Keratinocyte (primary cell): ENCODE measurements around the gene NEK10. TPM values are rescaled to one million over a fixed set of nuclear protein-coding genes. Genes with fewer than 3 reads are reported as not detected.

Experiments
- DNase-seq: peaks from one replicate; pipeline ENCODE4 v3.0.0-alpha.2; 2011; ENCODE audit warnings: low read depth, missing footprints, low spot score
- FAIRE-seq: peaks from 2 replicates; lab custom pipeline; 2011; peaks lifted over from hg19 to GRCh38; lab: Jason Lieb, UNC
- H2AFZ ChIP-seq: 2 replicates; pipeline ENCODE4 v1.6.0; 2012; ENCODE audit warnings: low read length, control low read depth, inconsistent platforms; ENCODE audit not compliant: control insufficient read depth
- H3K27ac ChIP-seq: 2 replicates; pipeline ENCODE4 v1.5.1; 2011; ENCODE audit warnings: low read length; ENCODE audit not compliant: control insufficient read depth, insufficient read depth
- H3K27me3 ChIP-seq: 3 replicates; pipeline ENCODE4 v1.6.0; 2011; ENCODE audit warnings: low read length; ENCODE audit not compliant: control insufficient read depth, insufficient read depth; ENCODE audit errors: extremely low read depth
- H3K36me3 ChIP-seq, 2 experiments: 2 replicates in 1 of 2; 3 replicates in 1 of 2; pipeline ENCODE4 v1.5.1; 2011; ENCODE audit warnings: low read length in 2 of 2, mild to moderate bottlenecking in 1 of 2; ENCODE audit not compliant: control insufficient read depth in 2 of 2, insufficient read depth in 2 of 2; ENCODE audit errors: extremely low read depth in 1 of 2
- H3K4me1 ChIP-seq: 3 replicates; pipeline ENCODE4 v1.5.1; 2011; ENCODE audit warnings: low read length; ENCODE audit not compliant: control insufficient read depth, insufficient read depth; ENCODE audit errors: extremely low read depth
- H3K4me2 ChIP-seq: 3 replicates; pipeline ENCODE4 v1.6.0; 2011; ENCODE audit warnings: low read depth, low read length; ENCODE audit not compliant: control insufficient read depth, insufficient read depth; ENCODE audit errors: extremely low read depth
- H3K4me3 ChIP-seq, 3 experiments: fragments of 200-600 bp in 1 of 3; sonication (generic) in 1 of 3; 2 replicates in 2 of 3; 3 replicates in 1 of 3; pipeline ENCODE4 v1.5.1; 2011 to 2016; ENCODE audit warnings: low read length in 3 of 3, mild to moderate bottlenecking in 3 of 3, control low read depth in 2 of 3, inconsistent platforms in 1 of 3, low read depth in 1 of 3, mixed read lengths in 1 of 3, mixed run types in 1 of 3, moderate library complexity in 1 of 3; ENCODE audit not compliant: control insufficient read depth in 2 of 3, insufficient read depth in 2 of 3; ENCODE audit errors: extremely low read depth in 1 of 3
- H3K79me2 ChIP-seq: 2 replicates; pipeline ENCODE4 v1.6.0; 2012; ENCODE audit warnings: low read length; ENCODE audit not compliant: control insufficient read depth, insufficient read depth
- H3K9ac ChIP-seq: 3 replicates; pipeline ENCODE4 v1.6.0; 2011; ENCODE audit warnings: low read length; ENCODE audit not compliant: control insufficient read depth, insufficient read depth; ENCODE audit errors: extremely low read depth
- H3K9me1 ChIP-seq: 3 replicates; pipeline ENCODE4 v1.6.0; 2011; ENCODE audit warnings: low read length; ENCODE audit not compliant: control insufficient read depth, insufficient read depth; ENCODE audit errors: extremely low read depth
- H3K9me3 ChIP-seq: 2 replicates; pipeline ENCODE4 v1.5.1; 2012; ENCODE audit warnings: low read depth, low read length; ENCODE audit not compliant: control insufficient read depth
- H4K20me1 ChIP-seq: 3 replicates; pipeline ENCODE4 v1.6.0; 2011; ENCODE audit warnings: low read length; ENCODE audit not compliant: control insufficient read depth, insufficient read depth; ENCODE audit errors: extremely low read depth
- CTCF ChIP-seq, 3 experiments: IDR thresholded peaks in 1 of 3; conservative IDR thresholded peaks in 1 of 3; optimal IDR thresholded peaks in 1 of 3; 2 replicates in 2 of 3; 3 replicates in 1 of 3; pipeline versions ENCODE3 to v1.5.1; 2011; ENCODE audit warnings: low read length in 3 of 3, mild to moderate bottlenecking in 3 of 3, moderate library complexity in 2 of 3, control low read depth in 1 of 3, inconsistent platforms in 1 of 3; ENCODE audit not compliant: insufficient read depth in 2 of 3; ENCODE audit errors: extremely low read depth in 1 of 3
- EZH2 ChIP-seq: IDR thresholded peaks from one replicate; pipeline ENCODE4 v1.6.1; 2012; ENCODE audit warnings: inconsistent platforms, mild to moderate bottlenecking, low read length, moderate library complexity
- dilution Hi-C: fragments of 300-500 bp; cut with MboI; formaldehyde crosslinking; loops from one replicate; pipeline ENCODE4 v1.7.0; 2020; ENCODE audit warnings: low sequenced_read_pairs; ENCODE audit not compliant: extremely low pct_ligation_motif_present
- polyA plus RNA-seq, 5 experiments: library from polyadenylated mRNA; depleted of rRNA in 3 of 5; stranded (reverse) in 3 of 5; stranded (forward) in 1 of 5; unstranded in 1 of 5; fragments of >200 nt; gene quantifications; 1 replicate in 1 of 5; 2 replicates in 3 of 5; 3 replicates in 1 of 5; pipeline versions ENCODE4 v1.2.1 to v1.2.3, GENCODE V29; 2011 to 2012; ENCODE audit warnings: missing spikeins in 2 of 5, low read depth in 1 of 5, low replicate concordance in 1 of 5

The NEK10 gene
- polyA plus RNA-seq, 1 donor (not counting 4 experiments of a cell fraction or from before 2014, with no cell fraction given) = 0.98 TPM

- Histone ChIP-seq H3K27ac (no peak overlapping the region), H3K4me2 (no peak overlapping the region), H3K36me3 (no peaks in the 10 kb centered on the region), H3K4me1 (peaks cover 3% of the 10 kb centered on the region), H2AFZ (no peak overlapping the region), H3K27me3 (no peaks in the 10 kb centered on the region), H3K79me2 (no peaks in the 10 kb centered on the region), H3K4me3 (no peak overlapping the region), H3K9me3 (no peaks in the 10 kb centered on the region), H3K9me1 (no peaks in the 10 kb centered on the region), H4K20me1 (no peaks in the 10 kb centered on the region), H3K9ac (no peak overlapping the region)
- FAIRE-seq = no peak
- dilution Hi-C loops = no loop called here
- TF ChIP-seq EZH2 = no peak
- TF ChIP-seq CTCF (optimal IDR thresholded peaks at IDR 0.05 in 1 of 3, IDR thresholded peaks at IDR 0.05 in 1 of 3, conservative IDR thresholded peaks at IDR 0.05 in 1 of 3; ENCODE audit: extremely low read depth in 1 of 3, insufficient read depth in 2 of 3, low read length in 3 of 3) = no peak
- no peak for DNase-seq
These were observed 46.1 kb downstream of the NEK10 start for GRCh38 chr3:27323087-27323570.

GRCh38 chr3:27322634-27323033 is 46.5 kb downstream of the NEK10 start:
- Histone ChIP-seq H3K27ac (no peak overlapping the region), H3K27me3 (no peaks in the 10 kb centered on the region), H3K4me2 (no peak overlapping the region), H3K9me3 (no peaks in the 10 kb centered on the region), H4K20me1 (no peaks in the 10 kb centered on the region), H3K9me1 (no peaks in the 10 kb centered on the region), H3K79me2 (no peaks in the 10 kb centered on the region), H3K9ac (no peak overlapping the region), H3K4me1 (peaks cover 3% of the 10 kb centered on the region), H2AFZ (no peak overlapping the region), H3K4me3 (no peak overlapping the region), H3K36me3 (no peaks in the 10 kb centered on the region)
- DNase-seq (no peak), FAIRE-seq (no peak)
- TF ChIP-seq CTCF (optimal IDR thresholded peaks at IDR 0.05 in 1 of 3, IDR thresholded peaks at IDR 0.05 in 1 of 3, conservative IDR thresholded peaks at IDR 0.05 in 1 of 3; ENCODE audit: extremely low read depth in 1 of 3, insufficient read depth in 2 of 3, low read length in 3 of 3) = no peak
- no peak for TF ChIP-seq EZH2
- dilution Hi-C loops = no loop called here
